OCI-LY3 (cell line): Measurements from ENCODE around the gene PCNX2.

Experiments used
- CTCF ChIP-seq: fragments of 200-600, 300-600 bp; sonication (generic); IDR thresholded peaks from 2 replicates; pipeline ENCODE4 v1.5.1; 2014; ENCODE audit warnings: antibody characterized with exemption, low read length, low read depth
- EZH2phosphoT487 ChIP-seq: fragments of 200-600 bp; shearing (Covaris generic); IDR thresholded peaks from 2 replicates; pipeline ENCODE4 v1.6.1; 2018; ENCODE audit warnings: antibody characterized with exemption, mixed run types, low read depth

- TF ChIP-seq CTCF (no peak), EZH2phosphoT487 (no peak)
These were observed 204.6 kb downstream of the PCNX2 start for GRCh38 chr1:233090746-233091494.
